Spleen (tissue), 11 donors: ENCODE measurements around the gene COL21A1. TPM values are rescaled to one million over a fixed set of nuclear protein-coding genes. Genes with fewer than 3 reads are reported as not detected.

Source experiments
- DNase-seq: peaks from one replicate; pipeline ENCODE4 v3.0.0-alpha.2; 2020
- H3K27ac ChIP-seq, 8 donors: fragments of 200-600 bp; sonication (generic) in 7 of 8; 1 replicate in 4 of 8; 2 replicates in 4 of 8; pipeline versions ENCODE4 v1.5.0 to v1.8.0; 2016 to 2021; ENCODE audit warnings: inconsistent platforms in 4 of 8, mild to moderate bottlenecking in 4 of 8, moderate library complexity in 1 of 8
- H3K27me3 ChIP-seq, 7 donors: fragments of 200-600 bp; sonication (generic) in 6 of 7; replicated peaks in 1 of 7; 1 replicate in 4 of 7; 2 replicates in 3 of 7; pipeline versions ENCODE4 v1.5.0 to v1.8.0; 2016 to 2021; ENCODE audit warnings: inconsistent platforms in 3 of 7, mild to moderate bottlenecking in 1 of 7
- H3K36me3 ChIP-seq, 6 donors: fragments of 200-600 bp; sonication (generic) in 5 of 6; 1 replicate in 4 of 6; 2 replicates in 2 of 6; pipeline versions ENCODE4 v1.5.0 to v1.8.0; 2016 to 2021; ENCODE audit warnings: inconsistent platforms in 2 of 6
- H3K4me1 ChIP-seq, 6 donors: fragments of 200-600 bp; sonication (generic) in 5 of 6; 1 replicate in 3 of 6; 2 replicates in 3 of 6; pipeline versions ENCODE4 v1.5.0 to v1.8.0; 2016 to 2021; ENCODE audit warnings: inconsistent platforms in 3 of 6
- H3K4me3 ChIP-seq, 8 donors: fragments of 200-600 bp; sonication (generic) in 7 of 8; 1 replicate in 4 of 8; 2 replicates in 4 of 8; pipeline versions ENCODE4 v1.5.0 to v1.8.0; 2016 to 2021; ENCODE audit warnings: inconsistent platforms in 4 of 8, mild to moderate bottlenecking in 4 of 8, moderate library complexity in 2 of 8
- H3K9me3 ChIP-seq, 8 donors: fragments of 200-600 bp; sonication (generic) in 7 of 8; 1 replicate in 4 of 8; 2 replicates in 4 of 8; pipeline versions ENCODE4 v1.5.0 to v1.8.0; 2016 to 2021; ENCODE audit warnings: inconsistent platforms in 4 of 8
- CTCF ChIP-seq, 11 experiments: fragments of 200-600 bp in 7 of 11; fragments of 450-650 bp in 4 of 11; sonication (generic) in 4 of 11; IDR thresholded peaks in 8 of 11; conservative IDR thresholded peaks in 3 of 11; 1 replicate in 7 of 11; 2 replicates in 4 of 11; pipeline versions ENCODE4 v1.4.0 to v1.8.0; 2016 to 2021; ENCODE audit warnings: antibody characterized with exemption in 11 of 11, inconsistent platforms in 4 of 11, mild to moderate bottlenecking in 1 of 11
- POLR2A ChIP-seq, 3 donors: fragments of 450-650 bp; IDR thresholded peaks; one replicate each; pipeline ENCODE4 v1.5.1; 2017; ENCODE audit warnings: antibody characterized with exemption in 3 of 3, mild to moderate bottlenecking in 1 of 3
- POLR2AphosphoS5 ChIP-seq, 3 donors: sonication (generic); formaldehyde crosslinking; IDR thresholded peaks; one replicate each; pipeline ENCODE4 v1.5.1; 2017; ENCODE audit warnings: antibody characterized with exemption in 3 of 3
- WGBS, 5 donors: extraction: QIAGEN DNeasy Blood & Tissue Kit in 3 of 5; methylation state at CpG; one replicate each; pipeline versions ENCODE4 v1.1.5 to v1.1.7; 2013 to 2018; 5-methylcytosine and 5-hydroxymethylcytosine counted together
- intact Hi-C: fragments of 100-400 bp; cut with DNase I; formaldehyde crosslinking; loops from one replicate; pipeline ENCODE4 v1.15.0; 2023; ENCODE audit warnings: low total_unique reads
- polyA plus RNA-seq, 3 donors: library from polyadenylated mRNA; stranded (reverse); fragments of 200-250 nt; gene quantifications; one replicate each; pipeline ENCODE4 v1.2.1, GENCODE V29; 2013
- total RNA-seq, 7 donors: library from RNA; depleted of rRNA in 3 of 7; stranded (reverse); fragments of >200 nt in 3 of 7; fragmentation: NEBNext Ultra II Directional in 4 of 7; extraction: Animal tissue kit (Norgen Biotek cat#: 25700) in 4 of 7; gene quantifications; one replicate each; pipeline versions ENCODE4 v1.1.0 to v1.2.1, GENCODE V29; 2016 to 2021
- donor health status: healthy with polysubstance abuse.
- donor health status: DM: no; HTN: no; CAD: no; lungs with moderate emphysema.
- donor health status: DM: no; HTN: no; CAD: no.
- donor health status: Bipolar disorder and iron deficiency.
- donor health status: healthy.
- donor health status: DM: no; HTN: no; CAD: no.
- donor health status: DM: yes; HTN: yes; CAD: no.

COL21A1 gene
- total and polyA plus RNA-seq, 10 donors = 0.13 to 2.9 (median 0.60) TPM

GRCh38 chr6:56036916-56037600 lies 210.3 kb downstream of the COL21A1 start:
- Histone ChIP-seq H3K27me3 (no peaks in the 10 kb centered on the region), H3K36me3 (no peaks in the 10 kb centered on the region), H3K27ac (no peak overlapping the region), H3K4me3 (no peak overlapping the region), H3K9me3 (peaks cover 0 to 10% (median 0%) of the 10 kb centered on the region in 8 donors), H3K4me1 (no peaks in the 10 kb centered on the region)
- DNase-seq = no peak
- intact Hi-C loops = no loop called here
- no peak for TF ChIP-seq CTCF (IDR thresholded peaks at IDR 0.05 in 8 of 11, conservative IDR thresholded peaks at IDR 0.05 in 3 of 11)
- TF ChIP-seq POLR2AphosphoS5 (IDR thresholded peaks at IDR 0.05) = no peak
- WGBS, 5 donors = 48 to 77% (median 76%) methylated on average over 1 of the region's 1 CpG

DNA sequence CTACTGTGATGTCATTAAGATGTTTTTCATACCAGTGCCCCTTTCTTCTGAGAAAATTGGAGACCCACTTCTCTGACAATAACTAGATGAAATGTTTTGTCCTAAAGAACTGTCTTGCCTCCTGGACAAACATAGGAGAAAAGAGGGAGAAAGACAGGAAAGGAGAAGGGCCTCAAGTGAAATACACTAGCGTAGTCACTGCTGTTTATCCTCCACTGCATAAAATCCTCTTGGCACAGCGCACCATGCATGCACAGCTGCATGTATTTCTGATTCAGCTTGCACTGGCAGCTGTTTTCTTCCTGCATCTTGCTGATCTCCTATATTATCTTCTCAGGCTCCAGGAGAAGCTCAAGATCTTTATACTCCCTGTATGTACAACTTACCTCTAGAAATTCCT lies 214.0 kb downstream of the COL21A1 start:
- H3K9me3 ChIP-seq = peaks cover 0 to 5% (median 0%) of the 10 kb centered on the region in 8 donors
- no peaks in the 10 kb centered on the region for H3K4me1 ChIP-seq
- TF ChIP-seq CTCF (IDR thresholded peaks at IDR 0.05 in 8 of 11, conservative IDR thresholded peaks at IDR 0.05 in 3 of 11) (no peak), POLR2AphosphoS5 (IDR thresholded peaks at IDR 0.05) (no peak), POLR2A (IDR thresholded peaks at IDR 0.05) (no peak)
- DNase-seq = no peak
- WGBS, 5 donors = 77 to 100% (median 93%) methylated on average over 2 of the region's 2 CpGs
- H3K4me3 ChIP-seq = no peak overlapping the region
- no peaks in the 10 kb centered on the region for H3K27me3 ChIP-seq
- no peak overlapping the region for H3K27ac ChIP-seq
- H3K36me3 ChIP-seq = no peaks in the 10 kb centered on the region
- intact Hi-C loops = no loop called here

DNA sequence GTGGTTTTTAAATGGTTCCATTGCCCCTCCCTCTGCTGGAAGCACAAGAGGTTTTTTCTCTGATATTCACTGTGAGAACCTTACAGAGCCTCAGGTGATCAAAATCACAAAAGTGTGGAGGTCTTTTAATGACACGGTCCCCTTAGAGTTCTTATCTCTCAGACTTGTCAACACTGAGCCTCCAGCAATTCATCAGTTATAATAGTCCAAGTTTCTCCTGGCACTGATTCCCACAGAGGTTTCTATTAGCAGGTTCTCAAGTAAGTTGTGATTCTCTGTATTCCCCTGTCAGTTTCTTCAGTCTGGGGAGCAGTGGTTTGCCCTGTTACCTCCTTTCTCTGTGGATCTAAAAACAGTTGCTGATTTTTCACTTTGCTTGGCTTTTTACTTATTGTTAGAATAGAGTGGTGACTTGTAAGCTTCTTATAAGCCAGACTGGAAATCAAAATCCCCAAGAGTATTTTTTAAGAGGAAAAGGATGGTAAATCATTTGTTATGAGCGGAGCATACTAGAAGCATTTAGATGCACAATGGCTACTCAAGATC lies 214.6 kb downstream of the COL21A1 start:
- WGBS, 5 donors = 82 to 87% (median 86%) methylated on average over 2 of the region's 2 CpGs
- Histone ChIP-seq H3K9me3 (peaks cover 0 to 5% (median 0%) of the 10 kb centered on the region in 8 donors), H3K27ac (no peak overlapping the region), H3K4me3 (no peak overlapping the region), H3K36me3 (no peaks in the 10 kb centered on the region), H3K4me1 (no peaks in the 10 kb centered on the region), H3K27me3 (no peaks in the 10 kb centered on the region)
- no peak for DNase-seq
- TF ChIP-seq POLR2A (IDR thresholded peaks at IDR 0.05) (no peak), POLR2AphosphoS5 (IDR thresholded peaks at IDR 0.05) (no peak), CTCF (IDR thresholded peaks at IDR 0.05 in 8 of 11, conservative IDR thresholded peaks at IDR 0.05 in 3 of 11) (no peak)
- intact Hi-C loops = no loop called here

DNA sequence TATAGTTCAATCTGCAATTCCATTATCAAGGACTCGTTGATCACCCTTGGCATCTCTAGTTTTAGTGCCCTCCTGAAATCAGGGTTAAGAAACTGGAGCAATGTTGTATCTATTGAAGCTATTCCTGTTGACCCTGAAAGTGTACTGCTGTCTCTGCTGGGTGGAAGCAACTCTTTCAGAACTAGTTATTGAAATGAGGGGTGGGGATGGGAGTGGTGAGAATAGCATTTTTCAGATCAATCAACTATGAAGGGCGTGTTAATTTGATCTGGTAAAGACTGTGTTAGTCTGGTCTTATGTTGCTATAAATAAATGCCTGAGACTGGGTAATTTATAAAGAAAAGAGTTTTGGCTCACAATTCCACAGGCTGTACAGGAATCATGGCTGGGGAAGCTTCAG lies 219.5 kb downstream of the COL21A1 start:
- DNase-seq = no peak
- Histone ChIP-seq H3K4me3 (no peak overlapping the region), H3K27me3 (no peaks in the 10 kb centered on the region), H3K4me1 (no peaks in the 10 kb centered on the region), H3K36me3 (no peaks in the 10 kb centered on the region), H3K27ac (no peak overlapping the region), H3K9me3 (peaks cover 0 to 5% (median 0%) of the 10 kb centered on the region in 8 donors)
- intact Hi-C loops = no loop called here
- WGBS, 5 donors = 78 to 93% (median 82%) methylated on average over 2 of the region's 2 CpGs
- TF ChIP-seq POLR2A (IDR thresholded peaks at IDR 0.05) = no peak
- no peak for TF ChIP-seq CTCF (IDR thresholded peaks at IDR 0.05 in 8 of 11, conservative IDR thresholded peaks at IDR 0.05 in 3 of 11)
- TF ChIP-seq POLR2AphosphoS5 (IDR thresholded peaks at IDR 0.05) = no peak
